Subcutaneous abdominal adipose tissue (tissue), 5 donors: ENCODE results near the gene MEX3D.
A peak's percentile ranks its signal among the peaks of the same experiment; 100 is the strongest.

Experiments
- H3K27ac ChIP-seq: one replicate; pipeline ENCODE4 v1.7.0; 2013; ENCODE audit warnings: low read depth, mild to moderate bottlenecking, inconsistent platforms, low read length, moderate library complexity
- H3K27me3 ChIP-seq, 5 donors: one replicate each; pipeline ENCODE4 v1.7.0; 2013; ENCODE audit warnings: low read length in 5 of 5, inconsistent platforms in 1 of 5; ENCODE audit not compliant: control insufficient read depth in 5 of 5, insufficient read depth in 4 of 5
- H3K36me3 ChIP-seq, 5 donors: one replicate each; pipeline ENCODE4 v1.7.0; 2013; ENCODE audit warnings: low read length in 5 of 5; ENCODE audit not compliant: control insufficient read depth in 5 of 5, insufficient read depth in 5 of 5
- H3K4me1 ChIP-seq, 5 donors: one replicate each; pipeline ENCODE4 v1.7.0; 2013; ENCODE audit warnings: low read length in 5 of 5, mild to moderate bottlenecking in 3 of 5, moderate library complexity in 1 of 5; ENCODE audit not compliant: control insufficient read depth in 5 of 5, insufficient read depth in 5 of 5
- H3K4me3 ChIP-seq, 5 donors: one replicate each; pipeline ENCODE4 v1.7.0; 2013; ENCODE audit warnings: low read length in 5 of 5, low read depth in 1 of 5
- H3K9ac ChIP-seq, 5 donors: one replicate each; pipeline ENCODE4 v1.7.0; 2013; ENCODE audit warnings: low read length in 5 of 5, mild to moderate bottlenecking in 4 of 5, moderate library complexity in 3 of 5
- H3K9me3 ChIP-seq, 5 donors: one replicate each; pipeline ENCODE4 v1.7.0; 2013; ENCODE audit warnings: low read length in 5 of 5; ENCODE audit not compliant: control insufficient read depth in 5 of 5
- donor health status: healthy.
- donor health status: healthy.
- donor health status: healthy.
- donor health status: healthy.
- donor health status: healthy.

MEX3D gene

GRCh38 chr19:1568320-1569019, at the start of gene MEX3D:
TSS of gene MEX3D (minus strand) at chr19:1568325. CDS start at chr19:1568058, 267 bp downstream.
- peak within 1 kb of the TSS in 2 of 5 donors; percentile 51 to 62 for H3K9ac ChIP-seq
- peak within 1 kb of the TSS in 4 of 5 donors; percentile 69 to 77 (median 70) for H3K4me3 ChIP-seq
- H3K36me3 ChIP-seq, result no peaks in the 10 kb centered on the region
- no peaks in the 10 kb centered on the region for H3K27me3 ChIP-seq
- H3K27ac ChIP-seq, result no peak within 1 kb of the TSS
- no peaks in the 10 kb centered on the region for H3K9me3 ChIP-seq
- H3K4me1 ChIP-seq, result peaks cover 0 to 20% (median 15%) of the 10 kb centered on the region in 5 donors

GRCh38 chr19:1616875-1617274, 48.8 kb upstream of the MEX3D start:
- Histone ChIP-seq H3K4me1 (no peaks in the 10 kb centered on the region), H3K36me3 (peaks cover 0 to 95% (median 71%) of the 10 kb centered on the region in 5 donors), H3K9me3 (no peaks in the 10 kb centered on the region), H3K27me3 (no peaks in the 10 kb centered on the region), H3K4me3 (no peak overlapping the region), H3K27ac (no peak overlapping the region), H3K9ac (no peak overlapping the region)

- H3K4me3 ChIP-seq, result no peak overlapping the region
- H3K4me1 ChIP-seq, result no peaks in the 10 kb centered on the region
- peaks cover 0 to 95% (median 71%) of the 10 kb centered on the region in 5 donors for H3K36me3 ChIP-seq
- no peaks in the 10 kb centered on the region for H3K27me3 ChIP-seq
- H3K9me3 ChIP-seq, result no peaks in the 10 kb centered on the region
- H3K27ac ChIP-seq, result no peak overlapping the region
- no peak overlapping the region for H3K9ac ChIP-seq
These were observed 48.3 kb upstream of the MEX3D start for GRCh38 chr19:1616396-1616795.

- Histone ChIP-seq H3K27me3 (no peaks in the 10 kb centered on the region), H3K36me3 (peaks cover 0 to 91% (median 68%) of the 10 kb centered on the region in 5 donors), H3K9ac (no peak overlapping the region), H3K27ac (no peak overlapping the region), H3K4me1 (no peaks in the 10 kb centered on the region), H3K9me3 (no peaks in the 10 kb centered on the region), H3K4me3 (no peak overlapping the region)
These were observed 47.1 kb upstream of the MEX3D start for GRCh38 chr19:1615156-1615765.

GRCh38 chr19:1613808-1614570, 45.9 kb upstream of the MEX3D start:
- Histone ChIP-seq H3K27me3 (no peaks in the 10 kb centered on the region), H3K9ac (no peak overlapping the region), H3K27ac (no peak overlapping the region), H3K4me3 (no peak overlapping the region), H3K4me1 (peaks cover 0 to 6% (median 0%) of the 10 kb centered on the region in 5 donors), H3K36me3 (peaks cover 0 to 84% (median 64%) of the 10 kb centered on the region in 5 donors), H3K9me3 (no peaks in the 10 kb centered on the region)

- Histone ChIP-seq H3K4me1 (peaks cover 0 to 14% (median 5%) of the 10 kb centered on the region in 5 donors), H3K9me3 (no peaks in the 10 kb centered on the region), H3K36me3 (peaks cover 0 to 78% (median 59%) of the 10 kb centered on the region in 5 donors)
These were observed 45.0 kb upstream of the MEX3D start for GRCh38 chr19:1613146-1613545.

GRCh38 chr19:1612114-1613086, 44.3 kb upstream of the MEX3D start:
- H3K36me3 ChIP-seq, result peaks cover 0 to 70% (median 56%) of the 10 kb centered on the region in 5 donors
- H3K4me3 ChIP-seq, result no peak overlapping the region
- no peaks in the 10 kb centered on the region for H3K27me3 ChIP-seq
- peaks cover 0 to 14% (median 5%) of the 10 kb centered on the region in 5 donors for H3K4me1 ChIP-seq
- H3K27ac ChIP-seq, result no peak overlapping the region
- H3K9me3 ChIP-seq, result no peaks in the 10 kb centered on the region
- H3K9ac ChIP-seq, result no peak overlapping the region

More at GRCh38 chr19:1613146-1613545, 45.0 kb upstream of the MEX3D start:
- Histone ChIP-seq H3K4me3 (no peak overlapping the region), H3K27ac (no peak overlapping the region), H3K9ac (no peak overlapping the region), H3K27me3 (no peaks in the 10 kb centered on the region)

GRCh38 chr19:1611353-1611752, 43.2 kb upstream of the MEX3D start:
- H3K27ac ChIP-seq, result no peak overlapping the region
- no peak overlapping the region for H3K9ac ChIP-seq
- H3K9me3 ChIP-seq, result no peaks in the 10 kb centered on the region
- no peak overlapping the region for H3K4me3 ChIP-seq
- H3K36me3 ChIP-seq, result peaks cover 0 to 61% (median 54%) of the 10 kb centered on the region in 5 donors
- no peaks in the 10 kb centered on the region for H3K27me3 ChIP-seq
- peaks cover 0 to 16% (median 7%) of the 10 kb centered on the region in 5 donors for H3K4me1 ChIP-seq

- Histone ChIP-seq H3K36me3 (peaks cover 0 to 54% (median 50%) of the 10 kb centered on the region in 5 donors), H3K27me3 (no peaks in the 10 kb centered on the region), H3K9ac (no peak overlapping the region), H3K4me3 (no peak overlapping the region), H3K4me1 (peaks cover 0 to 23% (median 15%) of the 10 kb centered on the region in 5 donors), H3K27ac (no peak overlapping the region), H3K9me3 (no peaks in the 10 kb centered on the region)
These were observed 42.5 kb upstream of the MEX3D start for GRCh38 chr19:1610579-1610978.
